Activated CD4-positive, alpha-beta memory T cell treated with anti-CD3 and anti-CD28 coated beads, Interleukin-2, amount 10 ng/mL, durations not matched to agents 7 days and 5 days (primary cell): Measurements from ENCODE around the gene HHATL. TPM values are rescaled to one million over a fixed set of nuclear protein-coding genes. Genes with fewer than 3 reads are reported as not detected.

Experiments used
- CTCF ChIA-PET: fragments of 350-600 bp; sonication (Branson Sonifier 250); formaldehyde crosslinking; loops from one replicate; lab custom pipeline; 2021; ENCODE audit warnings: antibody characterized with exemption, inconsistent platforms; lab: Charles Lee
- POLR2A ChIA-PET: fragments of 350-600 bp; sonication (Branson Sonifier 250); formaldehyde crosslinking; loops from one replicate; lab custom pipeline; 2021; ENCODE audit warnings: antibody characterized with exemption; lab: Charles Lee
- DNase-seq: peaks from one replicate; pipeline ENCODE4 v3.0.0-alpha.2; 2020
- H3K27ac Mint-ChIP-seq: one replicate; pipeline ENCODE4 v1.8.0; 2021; ENCODE audit warnings: mild to moderate bottlenecking, mixed read lengths
- H3K27me3 Mint-ChIP-seq: one replicate; pipeline ENCODE4 v1.8.0; 2021; ENCODE audit warnings: mixed read lengths
- H3K36me3 Mint-ChIP-seq: one replicate; pipeline ENCODE4 v1.8.0; 2021; ENCODE audit warnings: low read depth, mixed read lengths
- H3K4me1 Mint-ChIP-seq: one replicate; pipeline ENCODE4 v1.8.0; 2021; ENCODE audit warnings: mixed read lengths
- H3K4me3 Mint-ChIP-seq: one replicate; pipeline ENCODE4 v1.8.0; 2021; ENCODE audit warnings: mild to moderate bottlenecking, mixed read lengths
- H3K9me3 Mint-ChIP-seq: one replicate; pipeline ENCODE4 v1.8.0; 2021; ENCODE audit warnings: mixed read lengths
- total RNA-seq, 2 experiments: library from RNA; stranded (reverse); gene quantifications; one replicate each; pipeline ENCODE4 v1.2.3, GENCODE V29; 2021

The HHATL gene
- total RNA-seq, 2 experiments from 2014 or later: 0.25 TPM; not detected in 1

DNA sequence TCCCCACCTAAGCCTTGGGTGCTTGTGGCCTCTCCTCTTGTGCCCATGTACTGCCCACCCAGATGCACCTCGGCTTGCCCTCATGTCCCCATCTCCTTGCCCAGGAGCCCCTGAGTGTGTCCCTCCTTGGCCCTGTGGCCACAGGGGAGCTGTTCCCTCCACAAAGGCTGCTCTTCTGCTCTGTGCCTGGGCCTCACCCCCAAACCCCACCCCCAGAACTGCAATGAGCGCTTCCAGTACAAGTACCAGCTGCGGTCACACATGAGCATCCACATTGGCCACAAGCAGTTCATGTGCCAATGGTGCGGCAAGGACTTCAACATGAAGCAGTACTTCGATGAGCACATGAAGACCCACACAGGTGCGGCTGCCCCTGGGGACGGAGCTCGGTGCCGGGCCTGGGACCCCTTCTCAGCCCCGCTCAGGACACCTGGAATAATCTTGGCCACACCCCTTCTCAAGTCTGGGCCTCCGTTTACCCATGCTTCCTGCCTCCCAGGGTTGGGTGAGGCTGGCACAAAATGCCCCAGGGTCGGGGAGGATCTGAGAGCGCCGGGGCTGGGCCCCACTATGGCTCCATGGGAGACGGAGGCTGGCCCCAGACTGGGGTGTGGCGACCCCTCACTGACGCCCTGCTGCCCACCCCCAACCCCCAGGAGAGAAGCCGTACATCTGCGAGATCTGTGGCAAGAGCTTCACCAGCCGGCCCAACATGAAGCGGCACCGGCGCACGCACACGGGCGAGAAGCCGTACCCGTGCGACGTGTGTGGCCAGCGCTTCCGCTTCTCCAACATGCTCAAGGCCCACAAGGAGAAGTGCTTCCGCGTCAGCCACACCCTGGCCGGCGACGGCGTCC lies 38.8 kb downstream of the HHATL start:
- CTCF ChIA-PET: interaction anchor here (4.2 kb wide), 1 partner anchor 81 kb away, joined by 24 read pairs; no protein-coding TSS in a partner anchor
- Mint-ChIP-seq H3K9me3 (no peaks in the 10 kb centered on the region), H3K4me1 (no peaks in the 10 kb centered on the region), H3K4me3 (no peak overlapping the region), H3K27me3 (no peaks in the 10 kb centered on the region), H3K27ac (no peak overlapping the region), H3K36me3 (no peaks in the 10 kb centered on the region)
- peak; percentile 10 for DNase-seq
- POLR2A ChIA-PET: no interaction called here

- Mint-ChIP-seq H3K27me3 (no peaks in the 10 kb centered on the region), H3K9me3 (no peaks in the 10 kb centered on the region), H3K4me3 (no peak overlapping the region), H3K27ac (no peak overlapping the region), H3K4me1 (no peaks in the 10 kb centered on the region), H3K36me3 (no peaks in the 10 kb centered on the region)
- POLR2A ChIA-PET: interaction anchor here (1.2 kb wide), 1 partner anchor 141 kb away, joined by 3 read pairs; the partner anchor contains the start of gene HIGD1A
- CTCF ChIA-PET: interaction anchor here (4.2 kb wide), 1 partner anchor 82 kb away, joined by 24 read pairs; no protein-coding TSS in a partner anchor
- peak; percentile 8 for DNase-seq
Measured at GRCh38 chr3:42662813-42663535, 39.6 kb downstream of the HHATL start.

DNA sequence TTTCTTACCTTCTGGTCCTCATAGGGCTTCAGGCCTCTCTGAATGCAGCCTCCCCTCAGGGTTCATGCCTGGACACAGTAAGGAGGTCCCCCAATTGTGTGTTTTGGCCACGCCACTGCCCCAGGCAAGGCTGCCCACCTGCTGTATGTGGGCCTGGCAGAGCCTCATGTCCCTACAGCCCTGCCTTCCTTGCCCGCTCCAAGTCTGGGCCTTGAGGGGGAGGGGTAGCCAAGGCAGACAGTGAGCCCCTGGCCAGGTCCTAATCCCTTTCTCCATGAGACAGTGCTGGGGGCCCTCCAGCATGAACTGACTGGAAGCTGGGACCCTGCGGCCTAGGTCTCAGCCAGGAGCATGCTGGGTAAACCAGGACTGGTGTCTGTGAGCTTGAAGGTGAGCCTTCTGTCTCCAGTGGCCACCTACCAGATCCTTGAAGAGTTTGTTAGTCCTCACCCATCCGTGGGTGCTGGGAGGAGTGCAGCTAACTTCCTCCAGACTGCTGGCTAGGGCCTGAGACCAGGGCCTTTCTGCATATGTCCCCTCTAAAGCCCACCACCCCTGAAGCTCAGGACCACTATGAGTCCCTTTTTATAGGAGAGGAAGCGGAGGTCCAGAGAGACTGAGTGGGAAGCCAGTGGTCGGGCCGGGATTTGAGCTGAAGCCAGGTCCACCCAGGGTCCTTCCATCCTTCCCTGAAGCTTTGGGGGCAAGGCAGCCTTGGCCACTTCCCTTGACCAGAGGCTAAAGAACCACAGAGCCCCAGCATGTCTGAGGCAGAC lies 40.4 kb downstream of the HHATL start:
- Mint-ChIP-seq H3K4me3 (no peak overlapping the region), H3K4me1 (no peaks in the 10 kb centered on the region), H3K27me3 (no peaks in the 10 kb centered on the region), H3K9me3 (no peaks in the 10 kb centered on the region), H3K27ac (no peak overlapping the region), H3K36me3 (no peaks in the 10 kb centered on the region)
- ChIA-PET POLR2A (interaction anchor here (1.2 kb wide), 1 partner anchor 142 kb away, joined by 3 read pairs; the partner anchor contains the start of gene HIGD1A), CTCF (interaction anchor here (1.3 to 4.2 kb wide), 2 partner anchors 10 to 83 kb away, joined by 3 to 24 read pairs; no protein-coding TSS in a partner anchor)
- peak; percentile 12 for DNase-seq

DNA sequence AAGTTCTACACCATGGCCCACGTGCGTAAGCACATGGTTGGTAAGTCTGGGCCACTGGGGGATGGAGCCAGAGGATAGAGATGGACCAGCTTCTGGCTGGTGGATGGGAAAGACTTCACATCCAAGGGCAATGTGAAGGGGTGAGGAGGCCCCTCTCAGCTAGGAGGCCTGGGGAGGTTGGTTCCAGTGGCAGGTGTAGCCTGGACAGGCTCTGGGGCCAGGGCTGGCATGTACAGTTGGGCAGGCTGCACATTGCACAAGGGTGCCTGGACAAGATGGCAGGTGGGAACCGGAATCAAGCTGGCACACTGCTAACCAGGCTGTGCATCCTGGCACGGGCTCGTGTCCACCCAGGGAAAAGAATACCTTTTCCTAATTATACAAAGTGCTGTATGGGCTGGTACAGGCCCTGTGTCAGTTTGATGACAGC lies 41.0 kb downstream of the HHATL start:
- no peak for DNase-seq
- Mint-ChIP-seq H3K27ac (no peak overlapping the region), H3K9me3 (no peaks in the 10 kb centered on the region), H3K4me3 (no peak overlapping the region), H3K27me3 (no peaks in the 10 kb centered on the region), H3K36me3 (no peaks in the 10 kb centered on the region), H3K4me1 (no peaks in the 10 kb centered on the region)
- ChIA-PET POLR2A (no interaction called here), CTCF (interaction anchor here (0.8 to 4.2 kb wide), 4 partner anchors 10 to 88 kb away, joined by 3 to 24 read pairs (median 4); no protein-coding TSS in a partner anchor)

DNA sequence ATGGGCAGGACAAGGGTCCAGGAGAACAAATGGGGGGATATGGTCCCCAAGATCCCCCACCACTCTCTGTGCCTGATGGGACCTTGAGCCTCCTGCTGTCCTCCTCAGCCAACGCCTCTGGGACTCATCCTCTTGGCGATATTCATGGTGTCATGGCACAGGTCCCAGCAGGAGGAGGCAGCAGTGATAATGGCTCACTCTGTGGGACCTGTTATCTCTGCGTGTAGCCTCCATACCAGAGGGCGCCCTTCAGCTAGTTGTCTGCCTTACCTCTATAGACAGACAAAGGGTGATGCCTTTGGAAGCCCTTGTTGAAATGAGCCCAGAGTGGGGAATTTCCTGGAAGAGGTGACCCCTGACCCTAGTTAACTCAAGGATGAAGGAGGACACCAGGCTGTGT lies 41.7 kb downstream of the HHATL start:
- DNase-seq: peak; percentile 36
- CTCF ChIA-PET: interaction anchor here (0.8 to 4.2 kb wide), 4 partner anchors 11 to 89 kb away, joined by 3 to 24 read pairs (median 4); no protein-coding TSS in a partner anchor
- no peak overlapping the region for H3K4me3 Mint-ChIP-seq
- no peaks in the 10 kb centered on the region for H3K4me1 Mint-ChIP-seq
- POLR2A ChIA-PET: no interaction called here
- H3K27me3 Mint-ChIP-seq: no peaks in the 10 kb centered on the region
- no peaks in the 10 kb centered on the region for H3K9me3 Mint-ChIP-seq
- no peaks in the 10 kb centered on the region for H3K36me3 Mint-ChIP-seq
- no peak overlapping the region for H3K27ac Mint-ChIP-seq

- DNase-seq: no peak
- CTCF ChIA-PET: interaction anchor here (1.2 to 4.2 kb wide), 2 partner anchors 85 to 90 kb away, joined by 3 to 24 read pairs; no protein-coding TSS in a partner anchor
- no peaks in the 10 kb centered on the region for H3K36me3 Mint-ChIP-seq
- no peak overlapping the region for H3K27ac Mint-ChIP-seq
- H3K27me3 Mint-ChIP-seq: peaks cover under 1% of the 10 kb centered on the region
- no peaks in the 10 kb centered on the region for H3K9me3 Mint-ChIP-seq
- no peaks in the 10 kb centered on the region for H3K4me1 Mint-ChIP-seq
- POLR2A ChIA-PET: interaction anchor here (1.2 kb wide), 1 partner anchor 12 kb away, joined by 3 read pairs; no protein-coding TSS in a partner anchor
- H3K4me3 Mint-ChIP-seq: no peak overlapping the region
Measured at GRCh38 chr3:42660131-42660715, 42.4 kb downstream of the HHATL start.

DNA sequence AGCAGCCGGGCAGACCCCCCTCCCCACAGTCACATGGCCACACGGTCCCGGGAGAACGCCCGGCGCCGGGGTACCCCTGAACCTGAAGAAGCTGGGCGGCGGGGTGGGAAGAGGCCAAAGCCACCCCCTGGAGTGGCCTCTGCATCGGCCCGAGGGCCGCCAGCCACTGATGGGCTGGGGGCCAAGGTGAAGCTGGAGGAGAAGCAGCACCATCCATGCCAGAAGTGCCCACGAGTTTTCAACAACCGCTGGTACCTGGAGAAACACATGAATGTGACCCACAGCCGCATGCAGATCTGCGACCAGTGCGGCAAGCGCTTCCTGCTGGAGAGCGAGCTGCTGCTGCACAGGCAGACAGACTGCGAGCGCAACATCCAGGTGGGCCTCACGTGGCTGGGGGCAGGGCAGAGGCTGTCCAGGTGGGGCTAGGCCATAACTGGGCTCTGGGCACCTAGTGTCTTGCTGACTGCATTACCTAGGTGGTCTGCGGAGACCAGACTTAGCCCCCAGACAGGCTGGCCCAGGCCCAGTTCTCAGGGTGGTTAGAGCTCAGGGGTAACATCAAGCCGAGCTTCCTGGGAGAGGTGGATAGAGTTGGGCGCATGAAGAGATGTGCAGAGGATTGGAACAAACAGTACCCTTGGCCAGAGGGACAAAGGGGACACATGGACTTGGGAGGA lies 43.0 kb downstream of the HHATL start:
- H3K9me3 Mint-ChIP-seq: no peaks in the 10 kb centered on the region
- ChIA-PET CTCF (interaction anchor here (4.2 kb wide), 1 partner anchor 85 kb away, joined by 24 read pairs; no protein-coding TSS in a partner anchor), POLR2A (interaction anchor here (1.2 kb wide), 1 partner anchor 12 kb away, joined by 3 read pairs; no protein-coding TSS in a partner anchor)
- no peaks in the 10 kb centered on the region for H3K4me1 Mint-ChIP-seq
- DNase-seq: no peak
- peaks cover 3% of the 10 kb centered on the region for H3K27me3 Mint-ChIP-seq
- H3K4me3 Mint-ChIP-seq: no peak overlapping the region
- no peaks in the 10 kb centered on the region for H3K36me3 Mint-ChIP-seq
- H3K27ac Mint-ChIP-seq: no peak overlapping the region

GRCh38 chr3:42658771-42659390 lies 43.7 kb downstream of the HHATL start:
- ChIA-PET POLR2A (interaction anchor here (1.2 kb wide), 1 partner anchor 11 kb away, joined by 3 read pairs; no protein-coding TSS in a partner anchor), CTCF (no interaction called here)
- Mint-ChIP-seq H3K36me3 (no peaks in the 10 kb centered on the region), H3K4me1 (no peaks in the 10 kb centered on the region), H3K9me3 (no peaks in the 10 kb centered on the region), H3K27ac (no peak overlapping the region), H3K4me3 (no peak overlapping the region), H3K27me3 (peaks cover 4% of the 10 kb centered on the region)
- DNase-seq: no peak

DNA sequence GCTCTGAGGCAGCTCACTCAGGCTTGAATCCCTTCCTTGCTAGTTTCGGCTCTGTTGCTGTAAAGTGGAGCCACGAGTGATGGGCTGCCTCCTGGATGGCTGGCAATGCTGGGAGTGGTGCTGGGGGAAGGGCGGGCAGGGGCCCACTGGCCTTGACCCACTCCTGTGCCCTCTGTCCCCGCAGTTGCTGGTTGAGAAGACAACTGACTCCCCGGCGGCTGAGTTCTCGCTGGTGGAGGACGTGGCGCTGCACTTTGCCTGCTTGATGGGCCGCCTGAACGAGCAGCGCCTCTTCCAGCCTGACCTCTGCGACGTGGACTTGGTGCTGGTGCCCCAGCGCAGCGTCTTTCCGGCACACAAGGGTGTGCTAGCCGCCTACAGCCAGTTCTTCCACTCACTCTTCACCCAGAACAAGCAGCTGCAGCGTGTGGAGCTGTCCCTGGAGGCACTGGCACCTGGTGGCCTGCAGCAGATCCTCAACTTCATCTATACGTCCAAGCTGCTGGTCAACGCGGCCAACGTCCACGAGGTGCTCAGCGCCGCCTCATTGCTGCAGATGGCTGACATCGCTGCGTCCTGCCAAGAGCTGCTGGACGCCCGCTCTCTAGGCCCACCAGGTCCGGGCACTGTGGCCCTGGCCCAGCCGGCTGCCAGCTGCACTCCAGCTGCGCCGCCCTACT lies 44.4 kb downstream of the HHATL start:
- Mint-ChIP-seq H3K27ac (no peak overlapping the region), H3K36me3 (no peaks in the 10 kb centered on the region), H3K27me3 (peaks cover 7% of the 10 kb centered on the region), H3K4me3 (no peak overlapping the region), H3K4me1 (peaks cover 6% of the 10 kb centered on the region), H3K9me3 (no peaks in the 10 kb centered on the region)
- no peak for DNase-seq
- ChIA-PET POLR2A (no interaction called here), CTCF (interaction anchor here (0.8 kb wide), 1 partner anchor 97 kb away, joined by 3 read pairs; no protein-coding TSS in a partner anchor)

DNA sequence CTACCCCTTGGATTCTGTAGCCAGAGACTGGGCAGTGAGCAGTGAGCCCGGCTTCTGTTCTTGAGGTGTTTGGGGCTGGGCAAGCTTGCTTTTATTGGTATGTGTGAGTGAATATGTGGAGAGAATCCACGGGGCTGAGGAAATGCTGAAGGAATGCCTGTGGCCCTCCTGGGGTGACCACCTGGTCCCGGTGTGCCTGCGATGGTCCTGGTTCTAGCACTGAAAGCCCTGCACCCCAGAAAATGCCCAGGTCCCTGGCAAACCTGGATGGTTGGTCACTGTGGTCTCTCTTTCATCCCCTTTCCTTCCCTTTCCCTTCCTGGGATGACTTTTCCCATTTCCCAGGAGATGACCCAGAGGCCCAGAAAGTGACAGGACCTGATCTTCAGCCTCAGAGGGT lies 44.9 kb downstream of the HHATL start:
- Mint-ChIP-seq H3K4me3 (no peak overlapping the region), H3K4me1 (peaks cover 12% of the 10 kb centered on the region), H3K36me3 (no peaks in the 10 kb centered on the region), H3K27me3 (peaks cover 10% of the 10 kb centered on the region), H3K27ac (no peak overlapping the region), H3K9me3 (no peaks in the 10 kb centered on the region)
- ChIA-PET CTCF (interaction anchor here (0.8 kb wide), 1 partner anchor 98 kb away, joined by 3 read pairs; no protein-coding TSS in a partner anchor), POLR2A (no interaction called here)
- DNase-seq: no peak
